H9 (cell line): ENCODE data around the gene PNPLA4. TPM values are rescaled to one million over a fixed set of nuclear protein-coding genes. Genes with fewer than 3 reads are reported as not detected.

ENCODE experiments used
- DNase-seq: peaks from one replicate; pipeline ENCODE4 v3.0.0-alpha.2; 2017
- H2AFZ ChIP-seq: one replicate; pipeline ENCODE4 v1.6.1; 2013; ENCODE audit warnings: mild to moderate bottlenecking, low read length, control low read depth, moderate library complexity
- H2AK5ac ChIP-seq: 2 replicates; pipeline ENCODE4 v1.6.1; 2013; ENCODE audit warnings: low read length, control low read depth, mixed read lengths; ENCODE audit not compliant: insufficient read length
- H2BK120ac ChIP-seq: one replicate; pipeline ENCODE4 v1.6.1; 2013; ENCODE audit warnings: low read depth, mild to moderate bottlenecking, low read length, control low read depth, inconsistent platforms; ENCODE audit not compliant: poor library complexity, severe bottlenecking
- H2BK12ac ChIP-seq: 2 replicates; pipeline ENCODE4 v1.6.1; 2013; ENCODE audit warnings: low read length, control low read depth, mixed read lengths, low read depth; ENCODE audit not compliant: insufficient read length
- H2BK15ac ChIP-seq: 2 replicates; pipeline ENCODE4 v1.6.1; 2013; ENCODE audit warnings: low read depth, low read length, control low read depth
- H2BK20ac ChIP-seq: one replicate; pipeline ENCODE4 v1.6.1; 2013; ENCODE audit warnings: low read depth, mild to moderate bottlenecking, low read length, control low read depth, inconsistent platforms; ENCODE audit not compliant: poor library complexity, severe bottlenecking
- H2BK5ac ChIP-seq: 2 replicates; pipeline ENCODE4 v1.6.1; 2013; ENCODE audit warnings: low read length, control low read depth, mixed read lengths; ENCODE audit not compliant: insufficient read length
- H3K14ac ChIP-seq: 2 replicates; pipeline ENCODE4 v1.6.1; 2013; ENCODE audit warnings: low read length, control low read depth; ENCODE audit not compliant: insufficient read depth
- H3K18ac ChIP-seq: 2 replicates; pipeline ENCODE4 v1.6.1; 2013; ENCODE audit warnings: low read depth, mild to moderate bottlenecking, mixed read lengths, low read length, control low read depth; ENCODE audit not compliant: insufficient read length
- H3K23ac ChIP-seq: 2 replicates; pipeline ENCODE4 v1.6.1; 2013; ENCODE audit warnings: low read length, control low read depth, mixed read lengths, low read depth; ENCODE audit not compliant: insufficient read length
- H3K23me2 ChIP-seq: 2 replicates; pipeline ENCODE4 v1.6.1; 2013; ENCODE audit warnings: low read depth, mild to moderate bottlenecking, mixed read lengths, low read length, control low read depth; ENCODE audit not compliant: insufficient read length, poor library complexity, severe bottlenecking
- H3K27ac ChIP-seq: 2 replicates; pipeline ENCODE4 v1.5.1; 2013; ENCODE audit warnings: low read length, control low read depth, mixed read lengths, low read depth; ENCODE audit not compliant: insufficient read length
- H3K27me3 ChIP-seq: 2 replicates; pipeline ENCODE4 v1.6.1; 2013; ENCODE audit warnings: low read length, control low read depth, inconsistent platforms; ENCODE audit not compliant: insufficient read depth
- H3K4ac ChIP-seq: 2 replicates; pipeline ENCODE4 v1.6.1; 2013; ENCODE audit warnings: low read depth, mild to moderate bottlenecking, control low read depth, inconsistent platforms, low read length, moderate library complexity
- H3K4me1 ChIP-seq: 2 replicates; pipeline ENCODE4 v1.6.1; 2013; ENCODE audit warnings: low read length, control low read depth, inconsistent platforms; ENCODE audit not compliant: insufficient read depth
- H3K4me2 ChIP-seq: 2 replicates; pipeline ENCODE4 v1.6.1; 2013; ENCODE audit warnings: low read length, control low read depth, mixed read lengths; ENCODE audit not compliant: insufficient read length, insufficient read depth
- H3K56ac ChIP-seq: 2 replicates; pipeline ENCODE4 v1.6.1; 2013; ENCODE audit warnings: low read depth, mild to moderate bottlenecking, mixed read lengths, low read length, control low read depth; ENCODE audit not compliant: insufficient read length
- H3K79me1 ChIP-seq: 2 replicates; pipeline ENCODE4 v1.6.1; 2013; ENCODE audit warnings: low read depth, mild to moderate bottlenecking, moderate library complexity, low read length, control low read depth, inconsistent platforms; ENCODE audit not compliant: insufficient read depth, poor library complexity, severe bottlenecking
- H3K79me2 ChIP-seq: 2 replicates; pipeline ENCODE4 v1.6.1; 2013; ENCODE audit warnings: low read length, control low read depth, inconsistent platforms; ENCODE audit not compliant: insufficient read depth
- H3K9ac ChIP-seq: 2 replicates; pipeline ENCODE4 v1.6.1; 2013; ENCODE audit warnings: low read length, control low read depth, mixed read lengths; ENCODE audit not compliant: insufficient read length; ENCODE audit errors: extremely low read depth
- H3K9me3 ChIP-seq: one replicate; pipeline ENCODE4 v1.6.1; 2013; ENCODE audit warnings: low read depth, low read length, inconsistent platforms; ENCODE audit not compliant: control insufficient read depth
- H3T11ph ChIP-seq: one replicate; pipeline ENCODE4 v1.6.1; 2013; ENCODE audit warnings: mild to moderate bottlenecking, low read length, control low read depth, inconsistent platforms
- H4K20me1 ChIP-seq: one replicate; pipeline ENCODE4 v1.6.1; 2013; ENCODE audit not compliant: control insufficient read depth, insufficient read length, insufficient read depth
- H4K5ac ChIP-seq: 2 replicates; pipeline ENCODE4 v1.6.1; 2013; ENCODE audit warnings: low read depth, mild to moderate bottlenecking, mixed read lengths, low read length, control low read depth; ENCODE audit not compliant: insufficient read length
- H4K8ac ChIP-seq: replicated peaks from 2 replicates; pipeline ENCODE4 v1.6.1; 2013; ENCODE audit warnings: low read length, control low read depth, mixed read lengths, low read depth; ENCODE audit not compliant: insufficient read length
- H4K91ac ChIP-seq: 2 replicates; pipeline ENCODE4 v1.6.1; 2013; ENCODE audit warnings: low read depth, mild to moderate bottlenecking, moderate library complexity, mixed read lengths, low read length, control low read depth; ENCODE audit not compliant: insufficient read length
- H3K27ac Mint-ChIP-seq, 3 experiments: 2 replicates in 2 of 3; 3 replicates in 1 of 3; pipeline ENCODE4 v1.8.0; 2020 to 2021; ENCODE audit warnings: mixed read lengths in 3 of 3, mild to moderate bottlenecking in 1 of 3, moderate library complexity in 1 of 3
- H3K27me3 Mint-ChIP-seq: 2 replicates; pipeline ENCODE4 v1.8.0; 2021; ENCODE audit warnings: low read depth, mild to moderate bottlenecking, moderate library complexity, mixed read lengths
- H3K36me3 Mint-ChIP-seq, 3 experiments: 2 replicates in 2 of 3; 3 replicates in 1 of 3; pipeline ENCODE4 v1.8.0; 2020 to 2021; ENCODE audit warnings: low read depth in 3 of 3, mixed read lengths in 3 of 3; ENCODE audit not compliant: insufficient read depth in 1 of 3
- H3K4me1 Mint-ChIP-seq, 2 experiments: 2 replicates each; pipeline ENCODE4 v1.8.0; 2020; ENCODE audit warnings: mixed read lengths in 2 of 2
- H3K4me3 Mint-ChIP-seq, 2 experiments: 2 replicates in 1 of 2; 3 replicates in 1 of 2; pipeline ENCODE4 v1.8.0; 2020 to 2021; ENCODE audit warnings: mild to moderate bottlenecking in 2 of 2, mixed read lengths in 2 of 2, moderate library complexity in 1 of 2
- H3K9me3 Mint-ChIP-seq, 2 experiments: 2 replicates in 1 of 2; 3 replicates in 1 of 2; pipeline ENCODE4 v1.8.0; 2020; ENCODE audit warnings: mild to moderate bottlenecking in 2 of 2, mixed read lengths in 2 of 2, moderate library complexity in 1 of 2
- WGBS: extraction: QIAGEN DNeasy Blood & Tissue Kit; methylation state at CpG from one replicate; pipeline ENCODE4 v1.1.7; 2013; ENCODE audit warnings: missing lambda C conversion rate, low lambda C conversion rate, mixed read lengths; ENCODE audit not compliant: insufficient read length; ENCODE audit errors: extremely low coverage; 5-methylcytosine and 5-hydroxymethylcytosine counted together
- total RNA-seq: library from RNA; stranded (reverse); gene quantifications from 2 replicates; pipeline ENCODE4 v1.2.1, GENCODE V29; 2021
- TF ChIP-seq, protein P1 (sequence below): fragments of 200-600 bp; sonication (generic); conservative IDR thresholded peaks from 3 replicates; pipeline ENCODE4 v1.8.0; 2021; ENCODE audit warnings: antibody characterized with exemption, mild to moderate bottlenecking

Gene PNPLA4
- total RNA-seq, 1 experiment from 2014 or later: 21.4 TPM

DNA sequence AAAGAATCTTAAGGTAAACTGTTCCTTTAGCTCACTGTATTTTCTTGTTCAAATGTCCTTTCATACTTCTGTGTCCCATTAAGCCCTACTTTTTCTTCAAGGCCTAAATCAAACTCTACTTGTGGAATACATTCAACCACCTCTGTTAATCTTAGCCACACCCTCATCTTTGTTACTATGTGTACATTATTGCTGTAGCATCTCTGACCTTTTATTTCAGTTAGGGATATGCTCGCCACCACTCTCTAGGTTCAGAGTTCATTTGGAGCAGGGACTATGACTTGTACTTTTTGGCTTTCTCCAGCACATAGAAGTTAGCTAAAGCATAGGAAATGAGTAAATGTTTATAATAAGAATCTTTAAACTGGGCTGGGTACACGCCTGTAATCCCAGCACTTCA, 6.8 kb upstream of the PNPLA4 start:
- Mint-ChIP-seq H3K27me3 (no peaks in the 10 kb centered on the region), H3K4me3 (no peak overlapping the region), H3K36me3 (no peaks in the 10 kb centered on the region), H3K9me3 (no peaks in the 10 kb centered on the region), H3K4me1 (no peaks in the 10 kb centered on the region), H3K27ac (no peak overlapping the region)
- no peak for DNase-seq
- H3K18ac ChIP-seq: no peak overlapping the region
- no peak overlapping the region for H4K91ac ChIP-seq
- no peak overlapping the region for H4K5ac ChIP-seq
- no peaks in the 10 kb centered on the region for H4K20me1 ChIP-seq
- no peak overlapping the region for H3K23ac ChIP-seq
- no peak overlapping the region for H2BK5ac ChIP-seq
- H3K23me2 ChIP-seq: no peaks in the 10 kb centered on the region
- H2AK5ac ChIP-seq: no peak overlapping the region
- WGBS: no CpG with 5 or more reads among the region's 2 CpGs
- TF ChIP-seq, protein P1, sequence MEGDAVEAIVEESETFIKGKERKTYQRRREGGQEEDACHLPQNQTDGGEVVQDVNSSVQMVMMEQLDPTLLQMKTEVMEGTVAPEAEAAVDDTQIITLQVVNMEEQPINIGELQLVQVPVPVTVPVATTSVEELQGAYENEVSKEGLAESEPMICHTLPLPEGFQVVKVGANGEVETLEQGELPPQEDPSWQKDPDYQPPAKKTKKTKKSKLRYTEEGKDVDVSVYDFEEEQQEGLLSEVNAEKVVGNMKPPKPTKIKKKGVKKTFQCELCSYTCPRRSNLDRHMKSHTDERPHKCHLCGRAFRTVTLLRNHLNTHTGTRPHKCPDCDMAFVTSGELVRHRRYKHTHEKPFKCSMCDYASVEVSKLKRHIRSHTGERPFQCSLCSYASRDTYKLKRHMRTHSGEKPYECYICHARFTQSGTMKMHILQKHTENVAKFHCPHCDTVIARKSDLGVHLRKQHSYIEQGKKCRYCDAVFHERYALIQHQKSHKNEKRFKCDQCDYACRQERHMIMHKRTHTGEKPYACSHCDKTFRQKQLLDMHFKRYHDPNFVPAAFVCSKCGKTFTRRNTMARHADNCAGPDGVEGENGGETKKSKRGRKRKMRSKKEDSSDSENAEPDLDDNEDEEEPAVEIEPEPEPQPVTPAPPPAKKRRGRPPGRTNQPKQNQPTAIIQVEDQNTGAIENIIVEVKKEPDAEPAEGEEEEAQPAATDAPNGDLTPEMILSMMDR: no peak
- no peak overlapping the region for H2BK120ac ChIP-seq
- no peak overlapping the region for H3T11ph ChIP-seq
- no peak overlapping the region for H3K14ac ChIP-seq
- H3K4me2 ChIP-seq: no peak overlapping the region
- no peak overlapping the region for H3K4ac ChIP-seq
- H3K27me3 ChIP-seq: no peaks in the 10 kb centered on the region
- H3K56ac ChIP-seq: no peak overlapping the region
- H3K79me2 ChIP-seq: no peaks in the 10 kb centered on the region
- no peaks in the 10 kb centered on the region for H3K9me3 ChIP-seq
- no peak overlapping the region for H2BK15ac ChIP-seq
- no peak overlapping the region for H2BK12ac ChIP-seq
- H4K8ac ChIP-seq: no peak overlapping the region
- no peaks in the 10 kb centered on the region for H3K79me1 ChIP-seq
- H2AFZ ChIP-seq: no peak overlapping the region
- no peak overlapping the region for H3K27ac ChIP-seq
- H2BK20ac ChIP-seq: no peak overlapping the region
- no peak overlapping the region for H3K9ac ChIP-seq
- no peaks in the 10 kb centered on the region for H3K4me1 ChIP-seq
